ENCODE data around the gene SDF4.
A peak's percentile ranks its signal among the peaks of the same experiment; 100 is the strongest.

Gene SDF4

GRCh38 chr1:1228596-1229321 is 3.0 kb downstream of the SDF4 start:
- DNase-seq (ENCODE audit: low read depth) = no peak

- no peak for DNase-seq (ENCODE audit: low read depth)
These were observed 3.6 kb downstream of the SDF4 start for GRCh38 chr1:1228187-1228586.

GRCh38 chr1:1227386-1227785 is 4.4 kb downstream of the SDF4 start:
- no peak for DNase-seq (ENCODE audit: low read depth)

- DNase-seq (ENCODE audit: low read depth) = no peak
These were observed 5.0 kb downstream of the SDF4 start for GRCh38 chr1:1226566-1227362.

- no peak for DNase-seq (ENCODE audit: low read depth)
These were observed 5.9 kb downstream of the SDF4 start for GRCh38 chr1:1225913-1226312.

GRCh38 chr1:1225238-1225845 is 6.5 kb downstream of the SDF4 start:
- no peak for DNase-seq (ENCODE audit: low read depth)

GRCh38 chr1:1223891-1224290 is 7.9 kb downstream of the SDF4 start:
- DNase-seq (ENCODE audit: low read depth) = no peak

- no peak for DNase-seq (ENCODE audit: low read depth)
These were observed 8.5 kb downstream of the SDF4 start for GRCh38 chr1:1223321-1223720.

- no peak for DNase-seq (ENCODE audit: low read depth)
These were observed 9.1 kb downstream of the SDF4 start for GRCh38 chr1:1222575-1223225.

GRCh38 chr1:1221887-1222574 is 9.8 kb downstream of the SDF4 start:
- no peak for DNase-seq (ENCODE audit: low read depth)

GRCh38 chr1:1220197-1220596 is 11.6 kb downstream of the SDF4 start:
- DNase-seq (ENCODE audit: low read depth) = no peak

- peak; percentile 65 for DNase-seq (ENCODE audit: low read depth)
These were observed 12.5 kb downstream of the SDF4 start for GRCh38 chr1:1219341-1219740.

- no peak for DNase-seq (ENCODE audit: low read depth)
These were observed 13.1 kb downstream of the SDF4 start for GRCh38 chr1:1218524-1219200.

- DNase-seq (ENCODE audit: low read depth) = no peak
These were observed 13.9 kb downstream of the SDF4 start for GRCh38 chr1:1217621-1218523.

GRCh38 chr1:1216770-1217620 is 14.8 kb downstream of the SDF4 start:
- peak; percentile 63 for DNase-seq (ENCODE audit: low read depth)

GRCh38 chr1:1215881-1216605 is 15.8 kb downstream of the SDF4 start:
- no peak for DNase-seq (ENCODE audit: low read depth)

GRCh38 chr1:1215080-1215676 is 16.6 kb downstream of the SDF4 start:
- peak; percentile 46 for DNase-seq (ENCODE audit: low read depth)

Measured in T-helper 22 cell (primary cell).